Measurements from ENCODE around the gene NUP93.

GRCh38 chr16:56695246-56695645 is 34.7 kb upstream of the NUP93 start:
- no peak for TF ChIP-seq CTCF (optimal IDR thresholded peaks at IDR 0.05 in 1 of 3, IDR thresholded peaks at IDR 0.05 in 1 of 3, conservative IDR thresholded peaks at IDR 0.05 in 1 of 3; ENCODE audit: extremely low read depth in 1 of 3, insufficient read depth in 2 of 3, low read length in 3 of 3)
- TF ChIP-seq EZH2 (IDR thresholded peaks at IDR 0.05; ENCODE audit: low read length): no peak

Measured in keratinocyte (primary cell).